A673 (cell line): ENCODE results near the gene CDPF1.
"Not testable (repeated sequence)": the region's sequence is repeated elsewhere in the genome, so short reads cannot be mapped to it uniquely, and the experiment has no call there.

ENCODE experiments used
- EZH2 ChIP-seq: fragments of 200-600 bp; sonication (generic); IDR thresholded peaks from 2 replicates; pipeline ENCODE4 v1.6.1; 2017; ENCODE audit warnings: borderline replicate concordance, low read depth, mild to moderate bottlenecking, mixed read lengths, antibody characterized with exemption, low read length; ENCODE audit not compliant: poor library complexity, severe bottlenecking
- TF ChIP-seq, protein P1 (sequence below): fragments of 300-800, 200-600 bp; sonication (generic); conservative IDR thresholded peaks from 2 replicates; pipeline ENCODE4 v1.5.1; 2017; ENCODE audit warnings: low read depth, mild to moderate bottlenecking, antibody characterized with exemption, low read length, moderate library complexity, mixed read lengths

DNA sequence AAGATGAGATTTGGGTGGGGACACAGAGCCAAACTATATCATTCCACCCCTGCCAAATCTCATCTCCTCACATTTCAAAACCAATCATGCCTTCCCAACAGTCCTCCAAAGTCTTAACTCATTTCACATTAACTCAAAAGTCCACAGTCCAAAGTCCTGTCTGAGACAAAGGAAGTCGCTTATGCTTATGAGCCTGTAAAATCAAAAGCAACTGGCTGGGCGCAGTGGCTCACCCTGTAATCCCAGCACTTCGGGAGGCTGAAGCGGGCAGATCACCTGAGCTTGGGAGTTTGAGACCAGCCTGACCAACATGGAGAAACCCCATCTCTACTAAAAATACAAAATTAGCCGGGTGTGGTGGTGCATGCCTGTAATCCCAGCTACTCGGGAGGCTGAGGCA, 14.4 kb upstream of the CDPF1 start:
- TF ChIP-seq, protein P1, sequence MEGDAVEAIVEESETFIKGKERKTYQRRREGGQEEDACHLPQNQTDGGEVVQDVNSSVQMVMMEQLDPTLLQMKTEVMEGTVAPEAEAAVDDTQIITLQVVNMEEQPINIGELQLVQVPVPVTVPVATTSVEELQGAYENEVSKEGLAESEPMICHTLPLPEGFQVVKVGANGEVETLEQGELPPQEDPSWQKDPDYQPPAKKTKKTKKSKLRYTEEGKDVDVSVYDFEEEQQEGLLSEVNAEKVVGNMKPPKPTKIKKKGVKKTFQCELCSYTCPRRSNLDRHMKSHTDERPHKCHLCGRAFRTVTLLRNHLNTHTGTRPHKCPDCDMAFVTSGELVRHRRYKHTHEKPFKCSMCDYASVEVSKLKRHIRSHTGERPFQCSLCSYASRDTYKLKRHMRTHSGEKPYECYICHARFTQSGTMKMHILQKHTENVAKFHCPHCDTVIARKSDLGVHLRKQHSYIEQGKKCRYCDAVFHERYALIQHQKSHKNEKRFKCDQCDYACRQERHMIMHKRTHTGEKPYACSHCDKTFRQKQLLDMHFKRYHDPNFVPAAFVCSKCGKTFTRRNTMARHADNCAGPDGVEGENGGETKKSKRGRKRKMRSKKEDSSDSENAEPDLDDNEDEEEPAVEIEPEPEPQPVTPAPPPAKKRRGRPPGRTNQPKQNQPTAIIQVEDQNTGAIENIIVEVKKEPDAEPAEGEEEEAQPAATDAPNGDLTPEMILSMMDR = not testable (repeated sequence)
- not testable (repeated sequence) for TF ChIP-seq EZH2
